ENCODE results near the gene DEFB129. TPM values are rescaled to one million over a fixed set of nuclear protein-coding genes. Genes with fewer than 3 reads are reported as not detected.
A peak's percentile ranks its signal among the peaks of the same experiment; 100 is the strongest.
"Not testable (repeated sequence)": the region's sequence is repeated elsewhere in the genome, so short reads cannot be mapped to it uniquely, and the experiment has no call there.

DEFB129 gene
- total RNA-seq, 2 donors from 2014 or later, result not detected

- DNase-seq (no peak), ATAC-seq (no peak)
- intact Hi-C loops (cut with DNase I, micrococcal nuclease), result no loop called here
Observed at GRCh38 chr20:242905-243304, 15.8 kb downstream of the DEFB129 start.

GRCh38 chr20:251354-251753 lies 24.3 kb downstream of the DEFB129 start:
- intact Hi-C loops (cut with DNase I, micrococcal nuclease), result no loop called here
- ATAC-seq (no peak), DNase-seq (no peak)

GRCh38 chr20:252801-253200 lies 25.7 kb downstream of the DEFB129 start:
- ATAC-seq (no peak), DNase-seq (no peak)
- intact Hi-C loops (cut with DNase I, micrococcal nuclease), result no loop called here

- DNase-seq; intact Hi-C loops (cut with DNase I, micrococcal nuclease); ATAC-seq: not testable (repeated sequence)
Observed at GRCh38 chr20:253447-253846, 26.4 kb downstream of the DEFB129 start.

GRCh38 chr20:257419-257818 lies 30.4 kb downstream of the DEFB129 start, which contains the start of gene DEFB132:
Gene DEFB132, plus strand, starts transcription at chr20:257724. Its CDS starts 55 bp downstream, at chr20:257779.
- DNase-seq (no peak), ATAC-seq (no peak)
- intact Hi-C loops (cut with DNase I, micrococcal nuclease), result no loop called here

GRCh38 chr20:258269-258858 lies 31.3 kb downstream of the DEFB129 start:
- intact Hi-C loops (cut with DNase I, micrococcal nuclease), result no loop called here
- no peak for ATAC-seq
- DNase-seq, result no peak

GRCh38 chr20:258963-259362 lies 31.9 kb downstream of the DEFB129 start:
- ATAC-seq, result no peak
- intact Hi-C loops (cut with DNase I, micrococcal nuclease), result no loop called here
- DNase-seq, result no peak

GRCh38 chr20:259981-260380 lies 32.9 kb downstream of the DEFB129 start:
- intact Hi-C loops (cut with DNase I, micrococcal nuclease), result no loop called here
- ATAC-seq (no peak), DNase-seq (no peak)

- intact Hi-C loops (cut with DNase I, micrococcal nuclease), result no loop called here
- ATAC-seq, result no peak
- DNase-seq, result no peak
Observed at GRCh38 chr20:263701-264100, 36.6 kb downstream of the DEFB129 start.

- peak; percentile 94 for ATAC-seq
- intact Hi-C loops (cut with DNase I, micrococcal nuclease), result no loop called here
- peak; percentile 79 to 91 for DNase-seq
Observed at GRCh38 chr20:266596-267562, 39.8 kb downstream of the DEFB129 start.

- ATAC-seq (no peak), DNase-seq (no peak)
Observed at GRCh38 chr20:270517-270916, 43.5 kb downstream of the DEFB129 start.

GRCh38 chr20:271069-271468 lies 44.0 kb downstream of the DEFB129 start:
- intact Hi-C loops (cut with DNase I, micrococcal nuclease), result no loop called here
- no peak for DNase-seq
- no peak for ATAC-seq

More at GRCh38 chr20:270517-270916, 43.5 kb downstream of the DEFB129 start:
- intact Hi-C loops (cut with DNase I, micrococcal nuclease), result no loop called here

- intact Hi-C loops (cut with DNase I, micrococcal nuclease), result no loop called here
- DNase-seq, result no peak
- no peak for ATAC-seq
Observed at GRCh38 chr20:271528-271927, 44.5 kb downstream of the DEFB129 start.

- no peak for DNase-seq
- intact Hi-C loops (cut with DNase I, micrococcal nuclease), result no loop called here
- no peak for ATAC-seq
Observed at GRCh38 chr20:272718-273117, 45.7 kb downstream of the DEFB129 start.

- ATAC-seq, result no peak
- DNase-seq, result no peak
- intact Hi-C loops (cut with DNase I, micrococcal nuclease), result no loop called here
Observed at GRCh38 chr20:273884-274283, 46.8 kb downstream of the DEFB129 start.

GRCh38 chr20:275791-276190 lies 48.7 kb downstream of the DEFB129 start:
- ATAC-seq (no peak), DNase-seq (no peak)
- intact Hi-C loops (cut with DNase I, micrococcal nuclease), result no loop called here

- intact Hi-C loops (cut with DNase I, micrococcal nuclease), result no loop called here
- DNase-seq (no peak), ATAC-seq (no peak)
Observed at GRCh38 chr20:276620-277495, 49.8 kb downstream of the DEFB129 start.

- intact Hi-C loops (cut with DNase I, micrococcal nuclease), result no loop called here
- DNase-seq, result no peak
- ATAC-seq, result no peak
Observed at GRCh38 chr20:277496-277781, 50.4 kb downstream of the DEFB129 start.

- intact Hi-C loops (cut with DNase I, micrococcal nuclease), result no loop called here
- no peak for DNase-seq
- no peak for ATAC-seq
Observed at GRCh38 chr20:278181-278580, 51.1 kb downstream of the DEFB129 start.

All from left colon (tissue), 2 donors.